A549 (cell line): ENCODE measurements around the gene NKX3-2. TPM values are rescaled to one million over a fixed set of nuclear protein-coding genes. Genes with fewer than 3 reads are reported as not detected.
A peak's percentile ranks its signal among the peaks of the same experiment; 100 is the strongest.

ENCODE experiments used
- ATAC-seq, 2 experiments: fragments of 200-7000 bp in 1 of 2; fragments of >200 bp in 1 of 2; cut with Nextera tagmentation in 1 of 2; cut with Tn5 transposase in 1 of 2; 3 replicates each; pipeline versions ENCODE4 v1.8.0 to v1.9.1; 2018 to 2020; ENCODE audit warnings: mild to moderate bottlenecking in 1 of 2, moderate library complexity in 1 of 2
- CTCF ChIA-PET: fragments of 300-600 bp; sonication (Branson Sonifier 250); formaldehyde crosslinking; extraction: SDS; loops from one replicate; lab custom pipeline; 2021; ENCODE audit warnings: antibody characterized with exemption, inconsistent platforms; lab: Yijun Ruan, JAX
- POLR2A ChIA-PET: fragments of 350-600 bp; formaldehyde crosslinking; extraction: SDS; loops from one replicate; lab custom pipeline; 2021; ENCODE audit warnings: antibody characterized with exemption, inconsistent platforms; lab: Yijun Ruan, JAX
- DNase-seq, 2 experiments: peaks; one replicate each; pipeline versions ENCODE4 v3.0.0 to v3.0.0-alpha.2; 2011 to 2016; ENCODE audit warnings: low read depth in 1 of 2, low spot score in 1 of 2
- FAIRE-seq: peaks from 2 replicates; lab custom pipeline; 2011; peaks lifted over from hg19 to GRCh38; lab: Jason Lieb, UNC
- H3K27ac ChIP-seq, 2 experiments: fragments of >200 bp; sonication (Bioruptor Twin); formaldehyde crosslinking; 3 replicates each; pipeline ENCODE4 v1.5.1; 2016 to 2017
- H3K4me1 ChIP-seq: fragments of >200 bp; sonication (Bioruptor Twin); formaldehyde crosslinking; 3 replicates; pipeline ENCODE4 v1.6.1; 2016
- H3K4me2 ChIP-seq: fragments of >200 bp; sonication (Bioruptor Twin); formaldehyde crosslinking; 3 replicates; pipeline ENCODE4 v1.6.1; 2016
- H3K4me3 ChIP-seq: fragments of >200 bp; sonication (Bioruptor Twin); formaldehyde crosslinking; 3 replicates; pipeline ENCODE4 v1.5.1; 2016
- H3K9me3 ChIP-seq: fragments of >200 bp; sonication (Bioruptor Twin); formaldehyde crosslinking; 3 replicates; pipeline ENCODE4 v1.6.1; 2016
- ATOH8 ChIP-seq: fragments of 250-450 bp; sonication (Bioruptor Pico); IDR thresholded peaks from 2 replicates; pipeline ENCODE4 v1.5.0; 2020; ENCODE audit warnings: low read depth, mild to moderate bottlenecking, moderate library complexity
- BCL3 ChIP-seq: fragments of >200 bp; sonication (Bioruptor Twin); formaldehyde crosslinking; IDR thresholded peaks from 3 replicates; pipeline ENCODE4 v1.6.1; 2016
- CBX8 ChIP-seq: fragments of 200-600 bp; sonication (generic); IDR thresholded peaks from 2 replicates; pipeline ENCODE4 v1.6.1; 2016
- EHF ChIP-seq: fragments of 250-450 bp; sonication (Bioruptor Pico); IDR thresholded peaks from 2 replicates; pipeline ENCODE4 v1.5.0; 2020; ENCODE audit warnings: mild to moderate bottlenecking
- ELK1 ChIP-seq: fragments of 150-350 bp; IDR thresholded peaks from 2 replicates; pipeline ENCODE4 v1.6.1; 2014; ENCODE audit warnings: low read depth, mild to moderate bottlenecking, low read length
- ESRRA ChIP-seq: fragments of 150-350 bp; IDR thresholded peaks from 2 replicates; pipeline ENCODE4 v1.6.1; 2014; ENCODE audit warnings: mild to moderate bottlenecking, low read length, borderline replicate concordance
- HOXA7 ChIP-seq: fragments of 250-450 bp; sonication (Bioruptor Pico); IDR thresholded peaks from 2 replicates; pipeline ENCODE4 v1.5.0; 2020; ENCODE audit warnings: mild to moderate bottlenecking, moderate library complexity
- JUN ChIP-seq, 2 experiments: fragments of >200 bp; sonication (Bioruptor Twin); formaldehyde crosslinking; IDR thresholded peaks; 2 replicates in 1 of 2; 3 replicates in 1 of 2; pipeline ENCODE4 v1.6.1; 2016 to 2017
- MAZ ChIP-seq: fragments of 150-350 bp; IDR thresholded peaks from 2 replicates; pipeline ENCODE4 v1.6.1; 2014; ENCODE audit warnings: antibody characterized with exemption, low read depth, low read length, borderline replicate concordance
- NFE2L2 ChIP-seq: fragments of 150-350 bp; conservative IDR thresholded peaks from 2 replicates; pipeline ENCODE4 v1.6.1; 2014; ENCODE audit warnings: low read length
- NPAS2 ChIP-seq: fragments of 250-450 bp; sonication (Bioruptor Pico); IDR thresholded peaks from 2 replicates; pipeline ENCODE4 v1.8.0; 2022; ENCODE audit warnings: mild to moderate bottlenecking, moderate library complexity, borderline replicate concordance
- NR3C1 ChIP-seq: fragments of >200 bp; sonication (Bioruptor Twin); formaldehyde crosslinking; IDR thresholded peaks from 3 replicates; pipeline ENCODE4 v1.6.1; 2017
- RAD21 ChIP-seq, 2 experiments: fragments of >200 bp in 1 of 2; sonication (Bioruptor Twin) in 1 of 2; formaldehyde crosslinking in 1 of 2; IDR thresholded peaks in 1 of 2; conservative IDR thresholded peaks in 1 of 2; 2 replicates in 1 of 2; 3 replicates in 1 of 2; pipeline ENCODE4 v1.6.1; 2012 to 2018; ENCODE audit warnings: inconsistent platforms in 1 of 2
- RFX5 ChIP-seq: fragments of 450-650 bp; IDR thresholded peaks from 2 replicates; pipeline ENCODE4 v1.7.1; 2014; ENCODE audit warnings: antibody characterized with exemption, mild to moderate bottlenecking, moderate library complexity
- SREBF2 ChIP-seq: fragments of 450-650 bp; IDR thresholded peaks from 2 replicates; pipeline ENCODE4 v1.6.1; 2014; ENCODE audit warnings: mild to moderate bottlenecking, moderate library complexity
- TP53 ChIP-seq: fragments of 250-450 bp; sonication (Bioruptor Pico); IDR thresholded peaks from 2 replicates; pipeline ENCODE4 v1.5.0; 2021; ENCODE audit warnings: mild to moderate bottlenecking, moderate library complexity
- USF2 ChIP-seq: fragments of 450-650 bp; IDR thresholded peaks from 2 replicates; pipeline ENCODE4 v1.6.1; 2014; ENCODE audit warnings: antibody characterized with exemption
- ZSCAN20 ChIP-seq: fragments of 250-450 bp; sonication (Bioruptor Pico); IDR thresholded peaks from 2 replicates; pipeline ENCODE4 v1.8.0; 2022; ENCODE audit warnings: mild to moderate bottlenecking, moderate library complexity
- WGBS: methylation state at CpG from one replicate; pipeline ENCODE4 v1.1.6; 2017; ENCODE audit errors: missing lambda C conversion rate; 5-methylcytosine and 5-hydroxymethylcytosine counted together
- polyA plus RNA-seq, 4 experiments: library from polyadenylated mRNA; depleted of rRNA in 3 of 4; stranded (reverse); fragments of >200 nt; fragmentation: RNase III in 1 of 4; extraction: RNeasy Plus Mini Kit Qiagen cat#74134 plus additional on column Dnase treatment in 1 of 4; gene quantifications; 2 replicates in 3 of 4; 3 replicates in 1 of 4; pipeline ENCODE4 v1.2.3, GENCODE V29; 2011 to 2017

The NKX3-2 gene
- polyA plus RNA-seq, 2 of the 4 experiments (the other 2 are of a cell fraction): 0.06 to 0.44 TPM

GRCh38 chr4:13537011-13537831 is 7.1 kb downstream of the NKX3-2 start (continued):
- no peak for TF ChIP-seq CBX8
- no peak for TF ChIP-seq MAZ
- TF ChIP-seq TP53 (CRISPR knock-in tag): no peak
- TF ChIP-seq ATOH8: no peak
- TF ChIP-seq, all 56 proteins: peak for 0

- Histone ChIP-seq H3K27ac (no peak overlapping the region), H3K4me1 (no peaks in the 10 kb centered on the region), H3K4me2 (no peak overlapping the region), H3K4me3 (no peak overlapping the region), H3K9me3 (no peaks in the 10 kb centered on the region)
- POLR2A ChIA-PET: no interaction called here
- DNase-seq: no peak
- TF ChIP-seq RFX5 (no peak), JUN (IDR thresholded peaks at IDR 0.05) (no peak), NR3C1 (no peak), RAD21 (conservative IDR thresholded peaks at IDR 0.05 in 1 of 2, IDR thresholded peaks at IDR 0.05 in 1 of 2) (no peak), USF2 (no peak), ELK1 (no peak), HOXA7 (CRISPR knock-in tag) (no peak), ZSCAN20 (CRISPR knock-in tag) (no peak), SREBF2 (no peak), ESRRA (no peak), NPAS2 (CRISPR knock-in tag) (no peak), EHF (CRISPR knock-in tag) (no peak), BCL3 (no peak)
- no peak for ATAC-seq
- no peak for FAIRE-seq
- CTCF ChIA-PET: interaction anchor here (1.3 kb wide), 1 partner anchor 11 kb away, joined by 3 read pairs; no protein-coding TSS in a partner anchor
- 65% methylated on average over 6 of the region's 6 CpGs for WGBS
These were observed 7.7 kb downstream of the NKX3-2 start for GRCh38 chr4:13536607-13537006.

- CTCF ChIA-PET: interaction anchor here (1.3 kb wide), 1 partner anchor 10 kb away, joined by 3 read pairs; no protein-coding TSS in a partner anchor
- Histone ChIP-seq H3K4me3 (no peak overlapping the region), H3K9me3 (no peaks in the 10 kb centered on the region), H3K27ac (no peak overlapping the region), H3K4me1 (no peaks in the 10 kb centered on the region), H3K4me2 (no peak overlapping the region; the same call in 2 of the 3 replicates)
- no peak for TF ChIP-seq NFE2L2
- no peak for FAIRE-seq
- 44% methylated on average over 25 of the region's 39 CpGs for WGBS
- ATAC-seq: peak; percentile 60 to 66; a peak in 2 of 6 replicates
- POLR2A ChIA-PET: no interaction called here
- no peak for DNase-seq
These were observed 8.5 kb downstream of the NKX3-2 start for GRCh38 chr4:13535708-13536361.
